Stimulated activated CD4-positive, alpha-beta T cell treated with anti-CD3 and anti-CD28 coated beads, Interleukin-4, amount 100 ng/mL, for 1 hour (primary cell): ENCODE measurements around the gene ABCC6.
"Not testable (repeated sequence)": the region's sequence is repeated elsewhere in the genome, so short reads cannot be mapped to it uniquely, and the experiment has no call there.

Experiments
- DNase-seq: peaks from one replicate; pipeline ENCODE4 v3.0.0-alpha.2; 2020

The ABCC6 gene

DNA sequence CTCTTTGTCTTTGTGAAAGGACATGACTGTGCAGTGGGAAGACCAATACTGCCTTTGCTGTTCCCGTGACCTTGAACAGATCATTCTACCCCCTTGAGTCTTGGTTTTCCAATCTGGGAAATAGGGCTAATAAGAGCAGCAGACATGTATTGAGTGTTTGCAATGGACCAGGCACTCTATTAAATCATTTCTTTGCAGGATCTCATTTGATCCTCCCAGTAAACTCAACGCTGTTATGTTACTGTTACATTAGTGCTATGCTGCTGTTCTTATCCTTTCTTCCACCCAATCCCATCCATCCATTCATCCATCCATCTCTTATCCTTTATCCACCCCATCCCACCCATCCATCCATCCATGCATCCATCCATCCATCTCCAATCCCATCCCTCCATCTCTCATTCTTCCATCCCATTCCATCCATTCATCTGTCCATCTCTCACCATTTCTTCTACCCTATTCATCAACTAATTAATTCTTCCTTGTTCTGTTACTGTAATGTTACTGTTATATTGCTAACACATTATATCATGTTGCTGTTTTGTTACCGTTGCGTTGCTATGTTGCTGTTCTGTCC lies 65.1 kb downstream of the ABCC6 start:
- DNase-seq, result no peak

DNA sequence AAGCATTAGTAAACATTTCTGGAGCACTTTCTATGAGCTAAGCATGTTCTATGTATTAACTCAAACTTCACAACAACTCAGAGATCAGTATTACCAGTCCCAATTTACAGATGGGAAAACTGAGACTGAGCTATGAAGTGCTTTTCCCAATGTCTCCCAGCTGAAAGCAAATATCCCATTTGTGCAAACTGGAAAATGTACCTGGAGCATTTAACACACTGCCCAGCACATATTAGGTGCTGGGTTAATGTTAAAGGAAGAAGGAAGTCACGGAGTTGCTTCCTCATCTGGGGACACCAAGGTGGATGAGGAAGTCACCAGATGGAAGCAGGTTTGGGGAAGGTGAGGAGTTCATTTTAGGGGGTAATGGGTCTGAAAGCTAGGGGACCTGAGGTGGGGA lies 66.1 kb downstream of the ABCC6 start:
- no peak for DNase-seq

DNA sequence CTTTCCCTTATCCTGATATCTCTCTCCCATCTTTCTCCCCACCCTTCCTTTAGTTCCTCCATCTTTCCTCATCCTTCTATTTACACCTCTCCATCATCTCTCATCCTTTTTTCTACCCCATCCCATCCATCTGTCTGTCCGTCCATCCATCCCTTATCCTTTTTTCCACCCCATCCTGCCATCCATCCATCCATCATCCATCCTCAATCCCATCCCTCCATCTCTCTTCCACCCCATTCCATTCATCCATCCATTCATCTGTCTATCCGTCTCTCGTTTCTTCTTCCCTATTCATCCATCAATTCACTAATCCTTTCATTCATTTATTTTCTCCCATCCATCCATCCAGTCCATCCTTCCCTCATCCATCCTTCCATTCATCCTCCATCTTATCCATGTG lies 68.1 kb downstream of the ABCC6 start:
- DNase-seq, result no peak

DNA sequence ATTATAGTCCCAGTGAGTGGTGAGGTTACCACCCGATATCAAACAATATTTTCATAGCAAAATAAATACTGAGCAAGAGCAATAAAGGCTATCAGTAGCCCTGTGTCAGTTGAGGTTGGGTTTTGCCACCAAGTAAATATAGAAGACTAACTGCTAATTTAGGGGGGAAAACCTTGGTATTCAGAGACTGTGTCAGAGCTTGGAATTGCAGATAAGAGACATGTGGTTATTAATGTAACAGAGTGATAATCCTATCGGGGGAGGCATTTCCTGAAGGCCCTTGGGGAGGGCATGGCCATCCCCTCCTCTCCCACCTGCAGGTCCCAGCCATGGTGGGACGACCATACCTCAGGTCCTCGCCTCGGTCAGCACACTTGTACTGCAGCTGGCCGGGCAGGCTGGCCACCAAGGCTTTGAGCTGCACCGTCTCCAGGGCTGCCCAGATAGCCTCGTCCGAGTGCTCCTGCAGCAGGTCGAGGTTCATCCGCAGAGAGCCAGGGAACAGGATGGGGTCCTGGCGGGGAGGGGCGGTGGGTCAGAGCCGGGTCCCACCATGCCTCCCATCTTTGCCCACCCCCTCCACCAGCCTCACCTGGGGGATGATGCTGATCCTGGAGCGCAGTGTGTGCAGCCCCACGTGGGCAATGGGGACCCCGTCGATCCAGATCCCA lies 68.9 kb downstream of the ABCC6 start:
- no peak for DNase-seq

DNA sequence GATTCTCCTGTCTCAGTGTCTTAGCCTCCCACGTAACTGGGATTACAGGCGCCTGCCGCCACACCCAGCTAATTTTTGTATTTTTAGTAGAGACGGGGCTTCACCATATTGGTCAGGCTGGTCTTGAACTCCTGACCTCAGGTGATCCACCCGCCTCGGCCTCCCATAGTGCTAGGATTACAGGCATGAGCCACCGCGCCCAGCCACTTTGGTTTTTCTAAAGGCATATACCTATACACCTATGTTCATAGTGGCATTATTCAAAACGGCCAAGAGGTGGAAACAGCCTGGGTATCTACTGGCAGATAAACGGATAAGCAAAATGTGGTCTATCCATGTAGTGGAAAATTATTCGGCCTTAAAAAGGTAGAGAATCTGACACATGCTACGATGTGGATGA lies 70.3 kb downstream of the ABCC6 start:
- DNase-seq, result not testable (repeated sequence)

DNA sequence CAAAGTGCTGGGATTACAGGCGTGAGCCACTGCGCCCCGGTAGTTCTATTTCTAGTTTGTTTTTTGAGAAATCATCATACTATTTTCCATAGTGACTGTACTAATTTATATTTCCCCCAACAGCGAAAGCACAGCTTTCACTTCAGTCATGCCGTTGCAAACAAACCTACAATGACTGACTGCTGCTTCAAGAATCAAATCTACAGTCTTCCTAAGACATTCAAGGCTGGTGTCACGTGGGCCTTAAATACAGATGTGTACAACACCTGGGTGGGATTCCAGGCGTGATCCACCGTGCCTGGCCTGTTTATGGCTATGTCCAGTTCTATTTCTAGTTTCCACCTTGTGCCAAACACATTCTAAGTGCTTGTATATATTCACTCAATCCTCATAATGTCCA lies 72.0 kb downstream of the ABCC6 start:
- DNase-seq, result no peak

DNA sequence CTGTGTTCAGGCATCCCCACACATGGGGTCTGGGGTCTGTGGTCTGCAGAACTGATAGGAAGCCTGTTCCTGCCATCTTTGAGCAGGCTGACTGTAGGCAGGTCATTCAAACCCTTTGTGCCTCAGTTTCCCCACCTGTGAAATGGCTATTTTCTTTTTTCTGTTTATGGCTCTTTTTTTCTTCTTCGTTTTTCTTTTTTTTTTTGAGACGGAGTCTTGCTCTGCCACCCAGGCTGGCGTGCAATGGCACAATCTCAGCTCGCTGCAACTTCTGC lies 72.5 kb downstream of the ABCC6 start:
- no peak for DNase-seq

DNA sequence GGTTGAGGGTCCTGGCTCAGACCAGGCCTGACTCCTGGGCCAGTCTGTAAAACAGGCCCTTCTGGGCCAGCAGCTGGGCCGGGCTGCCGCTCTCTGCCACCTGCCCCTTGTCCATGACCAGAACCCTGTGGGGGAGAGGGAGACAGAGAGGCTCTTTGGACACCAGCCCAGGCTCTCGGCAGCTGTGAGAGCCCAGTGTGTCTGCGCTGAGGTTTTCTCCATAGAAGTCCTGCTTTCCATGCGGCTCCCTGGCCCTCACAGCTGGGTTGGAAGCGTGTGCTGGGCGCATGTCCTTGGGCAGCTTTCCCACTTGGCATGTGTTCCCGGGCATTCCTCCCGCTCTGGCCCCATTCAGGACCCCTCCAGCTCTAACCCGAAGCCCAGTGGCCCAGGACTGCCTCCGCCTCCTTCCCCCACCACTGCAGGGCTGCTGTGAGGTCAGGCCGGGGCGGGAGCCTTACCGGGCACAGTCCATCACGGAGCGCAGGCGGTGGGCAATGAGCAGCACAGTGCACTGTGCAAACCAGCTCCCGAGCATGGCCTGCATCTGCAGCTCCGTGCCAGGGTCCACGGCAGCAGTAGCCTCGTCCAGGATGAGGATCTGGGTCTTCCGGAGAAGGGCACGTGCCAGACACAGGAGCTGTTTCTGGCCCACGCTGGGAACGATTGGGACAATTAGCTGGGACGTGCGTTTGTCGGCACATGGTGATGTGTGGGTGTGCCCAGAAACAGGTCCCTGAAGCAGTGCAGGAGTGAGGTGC lies 73.0 kb downstream of the ABCC6 start:
- no peak for DNase-seq

DNA sequence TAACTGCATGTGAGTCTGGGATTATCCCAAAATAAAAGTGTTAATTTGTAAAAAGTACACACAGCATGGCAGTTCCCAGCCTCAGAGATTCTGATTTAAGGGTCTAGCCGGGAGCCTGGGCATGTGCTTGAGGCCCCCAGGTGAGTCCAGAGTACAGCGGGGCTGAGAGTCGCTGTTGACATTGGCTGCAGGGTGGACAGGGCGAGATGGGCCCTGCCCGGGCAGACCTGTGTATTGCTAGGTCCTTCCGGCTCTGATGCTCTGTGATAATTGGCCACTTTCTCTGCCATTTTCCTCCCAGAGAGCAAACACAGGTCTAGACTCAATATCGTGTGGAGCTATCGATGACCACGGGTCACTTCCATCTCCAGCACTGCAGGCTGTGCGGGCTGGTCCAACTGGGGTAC lies 73.6 kb downstream of the ABCC6 start:
- no peak for DNase-seq

DNA sequence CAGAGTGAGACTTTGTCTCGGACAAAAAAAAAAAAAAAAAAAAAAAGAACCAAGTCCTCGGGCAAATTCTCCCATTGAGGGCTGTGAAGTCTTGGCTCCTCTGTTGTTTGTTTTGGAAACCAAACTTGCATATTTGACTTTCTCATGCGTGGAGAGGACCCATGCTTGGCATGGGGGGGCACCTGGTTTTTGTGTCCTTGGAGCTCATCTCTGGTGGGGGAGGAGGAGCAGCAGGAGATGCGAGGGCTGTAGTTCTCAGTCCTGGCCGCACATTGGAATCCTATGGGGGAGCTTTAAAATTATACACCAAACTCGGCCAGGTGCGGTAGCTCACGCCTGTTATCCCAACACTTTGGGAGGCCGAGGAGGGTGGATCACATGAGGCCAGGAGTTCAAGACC lies 74.5 kb downstream of the ABCC6 start:
- no peak for DNase-seq

DNA sequence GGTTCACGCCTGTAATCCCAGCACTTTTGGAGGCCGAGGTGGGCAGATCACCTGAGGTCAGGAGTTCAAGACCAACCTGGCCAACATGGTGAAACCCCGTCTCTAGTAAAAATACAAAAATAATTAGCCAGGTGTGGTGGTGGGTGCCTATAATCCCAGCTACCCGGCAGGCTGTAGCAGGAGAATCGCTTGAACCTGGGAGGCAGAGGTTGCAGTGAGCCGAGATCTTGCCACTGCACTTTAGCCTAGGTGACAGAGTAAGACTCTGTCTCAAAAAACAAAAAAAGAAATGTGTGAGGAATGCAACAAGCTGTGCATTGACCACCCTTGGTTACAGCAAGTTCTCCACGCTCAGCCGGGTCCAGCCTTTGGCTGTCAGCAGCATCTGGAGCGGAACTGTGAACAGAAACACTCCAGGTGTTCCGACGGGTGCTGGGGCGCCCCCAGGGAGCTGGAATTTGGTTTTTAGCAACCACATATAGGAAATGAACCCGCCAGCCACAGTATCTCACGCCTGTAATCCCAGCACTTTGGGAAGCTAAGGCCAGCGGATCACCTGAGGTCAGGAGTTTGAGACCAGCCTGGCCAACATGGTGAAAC lies 75.2 kb downstream of the ABCC6 start:
- not testable (repeated sequence) for DNase-seq

DNA sequence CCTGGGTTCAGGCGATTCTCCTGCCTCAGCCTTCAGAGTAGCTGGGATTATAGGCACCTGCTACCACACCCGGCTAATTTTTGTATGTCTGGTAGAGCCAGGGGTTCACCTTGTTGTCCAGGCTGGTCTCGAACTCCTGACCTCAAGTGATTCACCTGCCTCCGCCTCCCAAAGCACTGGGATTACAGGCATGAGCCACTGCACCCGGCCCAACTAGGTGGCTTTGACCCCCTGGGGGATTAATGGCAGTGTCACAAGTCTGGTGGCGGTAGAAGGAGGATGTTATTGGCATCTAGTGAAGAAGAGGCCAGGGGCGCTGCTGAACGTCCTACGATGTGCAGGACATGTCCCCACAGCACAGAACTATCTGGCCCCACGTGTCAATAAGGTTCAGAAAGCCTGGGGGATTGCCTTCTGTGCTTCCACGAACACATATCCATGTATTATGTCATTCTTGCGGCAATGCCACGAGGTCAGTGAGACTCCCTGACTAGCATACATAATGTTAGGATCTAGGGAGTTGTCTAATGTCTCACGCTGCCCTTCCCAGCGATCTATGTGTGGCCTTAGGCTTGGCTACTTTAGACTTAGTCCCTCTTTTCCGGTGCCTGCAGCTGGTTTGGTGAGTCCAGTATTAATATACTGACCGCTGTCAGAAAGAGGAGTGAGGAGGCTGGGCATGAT lies 75.8 kb downstream of the ABCC6 start:
- no peak for DNase-seq

DNA sequence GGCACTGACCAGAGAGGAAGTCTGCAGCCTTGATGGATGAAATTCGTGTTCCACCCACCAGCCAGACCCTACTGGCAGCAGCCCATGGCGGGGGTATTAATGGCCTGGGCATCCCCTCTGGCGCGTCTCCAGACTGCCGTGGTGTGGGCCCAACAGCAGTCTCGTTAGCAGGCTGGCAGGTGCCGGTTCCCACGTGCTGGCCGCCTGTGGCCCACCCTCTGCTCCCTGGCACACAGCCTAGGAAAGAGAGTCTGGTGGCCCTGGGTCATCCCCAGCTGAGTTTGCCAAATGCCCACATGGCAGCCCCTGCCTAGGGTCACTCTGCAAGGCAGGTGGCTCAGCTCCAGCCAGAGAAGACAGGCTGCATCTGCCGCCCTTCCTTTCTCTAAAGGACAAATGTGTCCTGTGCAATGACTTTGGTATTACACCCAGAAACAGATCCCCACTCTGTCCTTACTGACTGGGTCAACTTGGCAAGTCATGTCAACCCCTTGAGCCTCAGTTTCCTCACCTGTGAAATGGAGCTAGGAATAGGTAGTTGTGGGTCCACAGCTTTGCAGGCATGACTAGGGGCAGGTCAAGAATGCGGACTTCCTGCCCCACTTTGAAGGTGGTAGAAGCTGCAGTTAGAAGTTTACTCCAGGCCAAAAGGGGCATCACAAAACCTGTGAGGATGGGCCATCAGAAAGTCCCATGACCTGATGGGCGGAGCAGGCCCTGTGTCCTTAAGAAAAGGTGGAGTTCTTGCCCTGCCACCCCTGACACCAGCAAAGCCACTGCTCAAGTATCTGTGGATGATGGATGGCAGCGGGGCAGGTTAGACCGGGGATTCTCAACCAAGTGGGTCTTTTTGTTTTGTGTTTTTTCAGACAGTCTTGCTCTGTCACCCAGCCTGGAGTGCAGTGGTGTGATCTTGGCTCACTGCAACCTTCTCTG lies 76.6 kb downstream of the ABCC6 start:
- no peak for DNase-seq

DNA sequence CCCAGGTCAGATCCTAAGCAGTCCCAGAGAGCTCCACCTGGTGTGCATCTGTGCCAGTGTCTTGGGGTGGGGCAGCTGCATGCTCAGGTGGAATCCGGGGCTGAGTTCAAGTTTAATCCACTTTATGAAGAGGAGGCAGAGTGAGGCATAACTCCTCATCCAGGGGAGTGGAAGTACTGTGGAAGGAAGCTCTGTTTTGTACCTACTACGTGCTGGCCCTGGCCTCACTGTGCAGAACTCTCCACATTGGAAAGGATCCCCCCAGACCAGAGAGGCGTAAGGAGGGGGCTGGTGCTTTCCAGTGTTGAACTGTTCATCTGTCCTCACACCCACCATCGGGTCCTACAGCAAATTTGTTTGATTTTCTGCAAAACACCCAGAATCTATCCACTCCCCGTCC lies 78.0 kb downstream of the ABCC6 start:
- DNase-seq, result no peak

DNA sequence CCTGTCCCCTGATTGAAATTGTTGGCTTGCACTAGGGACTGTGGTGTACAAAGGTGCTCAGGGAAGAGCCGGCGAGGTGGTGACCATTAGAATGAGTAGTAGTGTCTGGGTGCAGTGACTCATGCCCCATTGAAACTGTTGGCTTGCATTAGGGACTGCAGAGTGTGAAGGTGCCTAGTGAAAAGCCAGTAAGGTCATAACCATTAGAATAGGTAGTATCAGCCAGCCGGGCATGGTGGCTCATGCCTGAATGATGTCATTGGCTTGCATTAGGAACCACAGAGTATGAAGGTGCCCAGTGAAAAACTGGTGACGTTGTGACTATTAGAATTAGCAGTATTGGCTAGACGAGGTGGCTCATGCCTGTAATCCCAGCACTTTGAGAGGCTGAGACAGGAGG lies 78.9 kb downstream of the ABCC6 start:
- no peak for DNase-seq

DNA sequence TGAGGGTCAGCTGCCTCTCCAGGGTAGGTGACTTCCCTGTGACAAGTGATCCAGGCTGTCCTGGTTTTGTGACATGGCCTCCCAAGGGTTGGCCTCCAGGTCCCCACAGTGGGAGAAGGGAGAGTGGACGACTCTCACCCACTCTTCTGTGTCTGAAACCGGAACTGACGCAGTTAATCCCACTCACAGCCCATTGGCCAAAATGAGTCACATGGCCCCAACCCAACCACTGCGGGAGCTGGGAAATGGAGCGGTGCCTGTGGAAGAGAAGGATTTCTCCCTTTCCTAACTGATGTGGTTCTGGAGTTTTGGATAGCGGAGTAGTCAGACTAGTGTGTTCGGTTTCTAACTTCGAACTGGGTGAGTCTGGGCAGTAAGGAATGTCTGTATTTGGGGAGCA lies 79.4 kb downstream of the ABCC6 start:
- no peak for DNase-seq

DNA sequence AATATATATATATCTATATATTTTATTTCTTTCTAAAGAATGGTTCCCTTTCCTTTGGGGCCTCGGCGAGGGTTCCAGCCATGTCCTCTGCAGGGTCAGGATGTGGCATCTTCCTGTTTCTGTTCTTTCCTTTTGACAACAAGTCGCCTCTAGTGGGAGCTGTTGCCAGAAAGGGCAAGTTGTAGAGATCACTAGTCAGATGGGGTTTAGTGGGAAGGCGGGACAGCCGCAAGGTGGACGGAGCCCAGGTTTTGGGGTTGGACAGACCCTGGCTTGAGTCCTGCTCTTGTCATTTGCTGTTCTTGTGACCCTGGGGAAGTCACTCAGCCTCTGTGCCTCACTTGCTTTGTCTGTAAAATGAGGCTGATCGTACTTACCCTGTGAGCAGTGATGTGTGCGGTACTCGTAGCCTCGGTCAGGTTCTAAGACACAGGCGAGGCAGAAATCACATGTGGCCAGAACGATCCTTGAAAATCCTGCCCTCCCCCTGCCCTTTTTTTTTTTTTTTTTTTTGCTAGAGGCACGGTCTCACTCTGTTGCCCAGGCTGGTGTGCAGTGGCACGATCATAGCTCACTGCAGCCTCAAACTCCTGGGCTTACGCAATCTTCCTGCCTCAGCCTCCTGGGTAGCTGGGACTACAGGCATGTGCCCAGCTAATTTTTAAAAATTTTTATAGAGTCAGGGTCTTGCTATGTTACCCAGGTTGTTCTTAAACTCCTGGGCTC lies 80.1 kb downstream of the ABCC6 start:
- DNase-seq, result no peak

DNA sequence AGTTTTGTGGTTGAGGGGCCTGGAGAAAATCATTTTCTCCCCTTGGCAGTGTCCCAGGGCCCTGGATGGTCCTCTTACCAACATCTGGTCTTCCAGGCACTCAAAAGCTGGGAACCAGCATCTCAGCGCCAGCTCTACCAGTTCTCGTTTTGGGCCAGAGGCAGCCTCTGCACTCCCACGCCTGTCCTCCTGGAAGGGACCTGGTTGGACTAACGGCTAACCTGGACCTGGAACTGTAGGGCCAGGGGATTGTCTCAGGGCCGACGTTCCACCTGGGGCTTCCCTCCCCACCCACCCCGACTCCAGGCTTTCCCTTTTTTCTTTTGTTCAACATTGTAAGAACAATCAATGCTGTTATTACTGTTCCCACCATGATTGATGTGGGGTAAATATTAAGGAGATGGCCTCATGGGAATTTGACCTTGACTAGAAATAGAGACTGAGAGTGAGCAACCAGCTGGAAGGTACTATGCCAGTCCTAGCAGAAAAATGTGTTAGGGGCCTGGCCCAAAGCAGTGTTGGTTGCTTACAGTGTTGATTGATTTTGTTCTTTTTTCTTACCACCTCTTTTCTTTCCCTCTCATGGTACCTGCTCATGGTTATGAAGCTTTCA lies 81.4 kb downstream of the ABCC6 start:
- DNase-seq, result no peak

DNA sequence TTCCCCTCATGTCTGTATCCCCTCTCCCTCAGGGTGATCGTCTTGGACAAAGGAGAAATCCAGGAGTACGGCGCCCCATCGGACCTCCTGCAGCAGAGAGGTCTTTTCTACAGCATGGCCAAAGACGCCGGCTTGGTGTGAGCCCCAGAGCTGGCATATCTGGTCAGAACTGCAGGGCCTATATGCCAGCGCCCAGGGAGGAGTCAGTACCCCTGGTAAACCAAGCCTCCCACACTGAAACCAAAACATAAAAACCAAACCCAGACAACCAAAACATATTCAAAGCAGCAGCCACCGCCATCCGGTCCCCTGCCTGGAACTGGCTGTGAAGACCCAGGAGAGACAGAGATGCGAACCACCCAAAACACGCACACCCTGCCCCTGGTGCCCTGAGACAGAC lies 82.2 kb downstream of the ABCC6 start:
- no peak for DNase-seq

DNA sequence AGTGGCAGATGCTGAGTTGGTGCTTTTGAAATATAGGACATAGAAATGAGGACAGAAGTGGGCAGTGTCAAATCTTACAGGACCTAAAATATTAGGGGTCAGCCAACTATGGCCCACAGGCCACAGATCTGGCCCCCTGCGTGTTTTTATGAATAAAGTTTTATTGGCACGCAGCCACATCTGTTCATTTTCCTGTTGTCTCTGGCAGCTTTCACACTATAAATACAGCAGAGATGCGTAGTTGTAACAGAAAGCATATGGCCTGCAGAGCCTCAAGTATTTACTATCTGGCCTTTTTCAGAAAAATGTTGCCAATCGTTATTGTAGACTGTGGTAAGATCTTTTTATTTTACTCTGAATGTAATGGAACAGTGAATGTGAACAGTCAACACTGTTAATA lies 82.8 kb downstream of the ABCC6 start:
- no peak for DNase-seq

DNA sequence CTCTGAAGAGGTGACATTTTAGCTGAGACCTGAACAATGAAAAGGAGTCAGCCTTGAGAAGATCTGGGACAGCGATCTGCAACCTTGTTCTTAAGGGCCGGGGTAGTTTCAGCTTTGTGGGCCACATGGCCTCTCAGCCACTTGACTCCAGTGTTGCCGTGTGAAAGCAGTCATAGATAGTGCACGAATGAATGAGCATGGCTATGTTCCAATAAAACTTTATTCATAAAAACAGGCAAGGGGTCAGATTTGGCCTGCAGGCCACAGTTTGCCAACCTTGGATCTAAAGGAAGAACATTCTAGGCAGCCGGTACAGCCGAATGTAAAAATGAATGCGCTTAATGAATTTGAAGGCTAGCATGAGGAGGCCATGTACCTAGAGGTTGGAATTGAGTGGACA lies 83.5 kb downstream of the ABCC6 start:
- DNase-seq, result no peak
